NCI-H82 treated with DMSO at 0.1 percent for 48 hours (cell line): ENCODE results near the gene CNOT1.
"Not testable (repeated sequence)": the region's sequence is repeated elsewhere in the genome, so short reads cannot be mapped to it uniquely, and the experiment has no call there.

Experiments
- DNase-seq: peaks from one replicate; lab custom pipeline; 2025; ENCODE audit not compliant: unreplicated experiment; lab: John Stamatoyannopoulos, UW

CNOT1 gene

GRCh38 chr16:58503863-58504688 lies 125.5 kb downstream of the CNOT1 start:
- no peak for DNase-seq

GRCh38 chr16:58503166-58503862 lies 126.3 kb downstream of the CNOT1 start:
- no peak for DNase-seq

- DNase-seq = no peak
These were observed 127.3 kb downstream of the CNOT1 start for GRCh38 chr16:58502217-58502921.

- DNase-seq = no peak
These were observed 128.1 kb downstream of the CNOT1 start for GRCh38 chr16:58501242-58502131.

- DNase-seq = no peak
These were observed 129.0 kb downstream of the CNOT1 start for GRCh38 chr16:58500430-58501241.

DNA sequence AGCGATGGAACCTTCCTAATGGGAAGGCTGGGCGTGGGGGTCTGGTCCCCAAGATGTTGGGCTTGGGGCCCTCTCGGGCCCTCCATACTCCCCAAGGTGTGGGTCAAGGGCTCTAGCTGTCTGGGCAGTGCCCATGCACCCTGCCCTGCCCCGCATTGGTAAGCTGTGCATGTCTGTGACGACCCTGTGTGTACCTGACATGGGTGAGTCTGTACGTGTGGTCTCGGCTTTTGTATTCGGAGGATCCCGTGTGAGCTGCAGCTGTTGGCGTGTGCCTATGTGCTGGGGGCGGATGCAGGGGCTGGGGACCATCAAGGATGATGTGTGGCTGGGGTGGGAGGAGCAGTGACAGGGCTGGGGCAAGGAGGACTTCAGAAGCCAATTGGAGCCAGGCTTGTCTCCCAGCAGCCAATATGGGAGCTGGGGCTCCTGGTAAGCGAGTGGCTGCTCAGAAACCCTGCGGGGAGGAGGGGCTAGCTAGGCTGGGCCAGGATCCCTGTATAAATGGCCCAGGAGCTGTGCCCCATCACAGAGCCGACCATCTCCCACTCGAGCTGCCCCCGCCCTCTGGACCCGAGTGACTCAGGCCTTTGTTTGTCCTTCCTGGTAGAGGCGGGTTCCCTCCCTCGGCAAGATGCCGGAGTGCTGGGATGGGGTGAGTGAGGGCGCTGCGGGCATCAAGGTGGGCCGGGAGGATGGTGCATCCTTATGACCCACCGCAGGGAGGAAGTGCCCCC lies 129.8 kb downstream of the CNOT1 start, which contains the start of gene NDRG4:
NDRG4 (plus strand) TSS at position 529 of the 737 bp plus-strand sequence; CDS start at position 635, 106 bp downstream.
- DNase-seq = peak; percentile 70

- no peak for DNase-seq
These were observed 130.5 kb downstream of the CNOT1 start for GRCh38 chr16:58499092-58499511.

DNA sequence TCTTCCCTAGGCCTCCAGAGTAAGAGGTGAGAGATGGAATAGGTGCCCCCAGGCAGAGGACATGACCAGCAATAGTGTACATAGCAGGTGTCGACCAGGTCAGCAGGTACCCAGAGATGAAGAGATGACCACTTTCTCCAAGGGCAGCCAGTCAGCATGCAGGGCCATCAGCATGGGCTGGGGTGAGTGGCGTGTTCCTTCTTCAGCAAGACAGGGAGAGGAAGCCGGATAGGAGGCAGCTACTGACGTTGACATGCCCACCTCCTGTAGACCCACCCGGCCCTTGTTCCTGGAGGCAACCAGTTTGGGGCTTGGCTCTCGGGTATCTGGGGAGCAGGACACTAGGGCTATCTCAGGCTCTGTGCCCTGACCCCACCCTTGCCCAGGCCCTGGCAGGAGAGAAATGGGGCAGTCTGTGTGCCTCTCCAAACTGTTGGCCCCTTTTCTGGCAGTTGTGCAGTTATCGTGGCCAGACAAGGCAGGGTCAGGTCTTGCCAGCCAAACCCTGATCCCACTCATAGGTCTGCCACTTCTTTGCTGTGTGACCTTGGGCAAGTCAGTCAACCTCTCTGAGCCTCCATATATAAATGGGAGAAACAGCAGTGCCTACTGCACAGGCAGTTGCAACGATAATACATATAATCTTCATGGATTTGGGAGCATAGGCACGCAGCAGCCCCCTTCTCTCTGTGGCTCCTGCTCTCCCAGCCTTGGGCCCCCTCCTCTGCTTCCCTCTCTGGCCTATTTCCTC lies 131.1 kb downstream of the CNOT1 start:
- DNase-seq = no peak

DNA sequence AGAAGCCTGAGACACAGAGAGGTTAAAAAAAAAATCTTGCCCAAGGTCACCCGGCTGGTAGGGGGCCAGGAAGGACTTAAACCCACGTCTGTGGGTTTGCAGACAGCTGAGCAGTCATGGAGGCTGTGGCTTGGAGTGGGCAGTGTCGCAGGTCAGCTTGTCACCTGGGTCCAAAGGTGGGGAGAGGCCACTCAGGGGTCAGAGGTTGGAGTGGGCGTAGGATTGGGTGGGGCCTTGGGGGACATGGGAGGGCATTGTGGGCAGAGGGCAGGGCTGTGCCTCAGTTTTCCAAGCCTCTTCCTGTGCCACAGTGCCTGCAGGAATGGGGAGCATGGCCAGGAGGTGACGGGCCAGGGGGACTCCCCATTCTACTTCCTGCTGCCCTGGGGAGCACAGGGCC lies 131.7 kb downstream of the CNOT1 start:
- no peak for DNase-seq

GRCh38 chr16:58497468-58497867 lies 132.2 kb downstream of the CNOT1 start:
- DNase-seq = no peak

DNA sequence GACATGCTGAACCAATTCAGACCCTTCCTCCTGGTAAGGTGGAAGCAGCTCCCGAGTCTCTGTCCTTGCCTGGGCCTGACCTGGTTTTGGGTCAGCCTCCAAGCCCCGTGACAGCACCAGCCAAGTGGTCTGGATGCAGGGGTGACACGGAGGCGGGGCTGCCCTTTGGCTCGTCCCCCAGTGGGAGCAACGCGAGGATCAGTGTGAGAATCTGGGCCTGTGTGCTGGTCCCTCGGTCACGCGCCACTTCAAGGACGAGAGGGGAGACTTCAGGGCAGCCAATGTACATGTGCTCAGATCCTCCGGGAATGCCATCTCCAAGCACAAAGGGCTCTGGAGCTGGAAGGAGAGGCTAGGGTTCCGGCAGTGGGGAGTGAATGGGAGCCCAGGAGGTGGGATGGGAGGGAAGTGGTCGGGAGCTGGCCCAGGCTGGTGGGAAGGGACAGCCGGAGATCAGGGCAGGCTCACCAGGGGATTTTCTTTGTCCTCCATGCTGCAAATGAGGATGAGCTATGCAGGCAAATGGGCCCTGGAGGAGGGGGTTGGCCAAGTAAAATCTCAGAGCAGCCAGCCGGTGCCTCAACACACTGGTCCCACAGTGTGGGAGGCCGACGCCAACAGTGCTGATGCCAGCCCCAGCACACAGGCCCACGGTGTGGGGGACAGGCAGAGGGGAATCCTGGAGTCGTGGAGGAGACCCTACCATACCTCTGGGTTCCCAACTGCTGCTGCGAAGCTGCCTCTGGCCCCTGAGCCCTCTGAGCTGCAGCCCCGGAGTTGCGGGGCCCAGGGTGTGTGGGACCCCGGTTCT lies 133.9 kb downstream of the CNOT1 start:
- DNase-seq = no peak

DNA sequence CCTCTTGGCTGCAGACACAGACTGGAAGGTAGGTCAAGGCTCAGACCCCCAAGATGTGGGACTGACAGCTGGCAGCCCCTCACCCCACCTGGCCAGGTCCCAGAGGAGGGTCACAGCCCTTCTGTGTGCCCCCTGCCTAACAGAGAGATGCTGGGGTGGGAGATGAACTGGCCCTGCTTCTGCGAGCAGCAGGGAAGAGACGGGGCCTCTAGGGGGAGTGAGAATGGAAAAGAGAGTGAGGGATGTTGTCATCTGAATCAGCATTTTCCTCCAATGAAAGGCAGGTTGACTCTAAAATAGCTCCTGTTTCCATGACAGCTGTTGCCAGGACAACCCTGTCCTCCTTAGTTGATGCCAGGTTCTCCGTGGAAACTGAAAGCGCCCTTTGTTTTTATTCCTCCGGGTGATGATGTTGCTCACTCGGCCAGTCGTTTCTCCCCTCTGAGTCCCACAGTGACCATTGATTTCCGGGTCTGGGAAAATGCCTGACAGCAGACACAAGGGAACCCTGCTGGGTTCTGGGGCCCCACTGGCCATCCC lies 134.6 kb downstream of the CNOT1 start:
- peak; percentile 20 for DNase-seq

DNA sequence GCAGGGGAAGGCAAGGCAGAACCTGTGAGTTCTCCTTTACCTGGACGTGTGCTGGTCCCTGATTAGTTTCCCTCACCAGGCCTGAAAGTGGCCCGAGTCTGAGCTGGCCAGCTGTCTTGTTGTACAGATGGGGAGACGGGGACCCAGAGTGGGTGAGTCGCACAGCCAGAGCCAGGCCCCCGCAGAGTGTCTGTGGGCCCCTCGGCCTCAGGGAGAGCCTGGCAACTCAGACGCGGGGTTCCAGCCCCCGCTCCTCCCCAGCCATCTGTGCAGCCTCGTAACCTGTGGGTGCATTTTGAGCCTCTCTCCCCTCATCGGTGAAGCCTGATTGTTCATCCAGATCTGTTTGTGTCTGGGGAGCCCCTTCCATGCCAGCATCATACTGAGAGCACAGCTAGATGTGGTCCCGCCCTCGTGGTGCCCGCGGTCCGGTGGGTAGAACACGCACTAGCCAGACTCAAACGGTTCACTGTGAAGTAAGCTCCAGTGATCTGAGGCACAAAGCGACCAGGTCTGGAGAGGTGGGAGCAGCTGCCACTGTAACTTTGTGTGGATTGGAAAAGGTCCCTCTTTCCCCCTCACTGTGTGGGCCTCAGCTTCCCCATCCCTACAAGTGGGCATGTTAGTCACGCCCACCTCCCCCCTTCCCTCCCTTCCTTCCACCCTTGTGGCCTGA lies 135.7 kb downstream of the CNOT1 start:
- DNase-seq = no peak

GRCh38 chr16:58492735-58493134 lies 136.9 kb downstream of the CNOT1 start:
- no peak for DNase-seq

- DNase-seq = no peak
These were observed 137.6 kb downstream of the CNOT1 start for GRCh38 chr16:58492066-58492465.

- not testable (repeated sequence) for DNase-seq
These were observed 139.1 kb downstream of the CNOT1 start for GRCh38 chr16:58490539-58490938.

DNA sequence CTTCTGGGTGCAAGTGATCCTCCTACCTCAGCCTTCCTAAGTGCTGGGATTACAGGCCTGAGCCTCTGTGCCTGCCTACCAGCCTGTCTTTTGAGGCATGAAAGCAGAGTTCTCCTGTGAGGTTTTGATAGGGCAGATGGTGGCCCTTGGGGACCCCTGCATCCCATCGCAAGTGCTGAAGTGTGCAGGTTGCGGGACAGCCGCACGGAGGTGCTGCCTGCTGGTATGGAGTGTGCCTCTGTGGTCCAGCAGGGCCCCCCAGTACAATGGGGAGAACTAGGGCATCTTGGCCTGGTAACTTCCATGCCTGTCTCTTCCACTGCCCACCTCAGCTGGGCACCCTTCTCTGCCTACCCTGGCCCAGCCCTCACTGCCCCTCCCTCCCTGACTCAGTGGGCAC lies 139.6 kb downstream of the CNOT1 start:
- DNase-seq = no peak
